Skeletal muscle tissue (tissue), 4 donors: Measurements from ENCODE around the gene EREG. TPM values are rescaled to one million over a fixed set of nuclear protein-coding genes. Genes with fewer than 3 reads are reported as not detected.

ENCODE experiments used
- H3K27ac ChIP-seq: one replicate; pipeline ENCODE4 v1.7.0; 2013; ENCODE audit warnings: mild to moderate bottlenecking, low read depth, low read length, inconsistent platforms
- H3K27me3 ChIP-seq, 3 donors: one replicate each; pipeline ENCODE4 v1.7.0; 2013; ENCODE audit warnings: low read length in 3 of 3; ENCODE audit not compliant: control insufficient read depth in 3 of 3, insufficient read depth in 3 of 3
- H3K36me3 ChIP-seq, 3 donors: one replicate each; pipeline ENCODE4 v1.7.0; 2013; ENCODE audit warnings: low read length in 3 of 3; ENCODE audit not compliant: control insufficient read depth in 3 of 3, insufficient read depth in 3 of 3
- H3K4me1 ChIP-seq, 3 donors: one replicate each; pipeline ENCODE4 v1.7.0; 2013; ENCODE audit warnings: low read length in 3 of 3, mild to moderate bottlenecking in 3 of 3; ENCODE audit not compliant: control insufficient read depth in 3 of 3, insufficient read depth in 3 of 3
- H3K4me3 ChIP-seq, 3 donors: one replicate each; pipeline ENCODE4 v1.7.0; 2013; ENCODE audit warnings: low read length in 3 of 3
- H3K9ac ChIP-seq, 3 donors: one replicate each; pipeline ENCODE4 v1.7.0; 2013; ENCODE audit warnings: low read length in 3 of 3, mild to moderate bottlenecking in 3 of 3, moderate library complexity in 2 of 3, low read depth in 1 of 3
- H3K9me3 ChIP-seq, 3 donors: one replicate each; pipeline ENCODE4 v1.7.0; 2013; ENCODE audit warnings: low read length in 3 of 3; ENCODE audit not compliant: control insufficient read depth in 3 of 3
- total RNA-seq: library from RNA; depleted of rRNA; stranded (reverse); fragments of >200 nt; gene quantifications from one replicate; pipeline ENCODE4 v1.2.3, GENCODE V29; 2014
- donor health status: Osteomylitis.

Gene EREG
- not detected for total RNA-seq

- Histone ChIP-seq H3K9me3 (no peaks in the 10 kb centered on the region), H3K4me3 (peak within 1 kb of the TSS; percentile 27 to 59 (median 59)), H3K36me3 (no peaks in the 10 kb centered on the region), H3K27me3 (peaks cover 9 to 17% (median 10%) of the 10 kb centered on the region in 3 donors), H3K9ac (peak within 1 kb of the TSS in 1 of 3 donors; percentile 33), H3K4me1 (peaks cover 9 to 12% (median 10%) of the 10 kb centered on the region in 3 donors), H3K27ac (no peak within 1 kb of the TSS)
Measured at GRCh38 chr4:74364652-74365491, at the start of gene EREG. TSS of gene EREG (plus strand) at chr4:74365145. CDS start at chr4:74365309, 164 bp downstream.

- Histone ChIP-seq H3K4me3 (no peak overlapping the region), H3K4me1 (no peaks in the 10 kb centered on the region), H3K27me3 (no peaks in the 10 kb centered on the region), H3K36me3 (no peaks in the 10 kb centered on the region), H3K27ac (no peak overlapping the region), H3K9me3 (no peaks in the 10 kb centered on the region), H3K9ac (no peak overlapping the region)
Measured at GRCh38 chr4:74315376-74315775, 49.6 kb upstream of the EREG start.

- H3K9ac ChIP-seq, result no peak overlapping the region
- no peak overlapping the region for H3K27ac ChIP-seq
- H3K4me3 ChIP-seq, result no peak overlapping the region
- H3K4me1 ChIP-seq, result no peaks in the 10 kb centered on the region
- H3K27me3 ChIP-seq, result peaks cover 0 to 3% (median 0%) of the 10 kb centered on the region in 3 donors
- no peaks in the 10 kb centered on the region for H3K9me3 ChIP-seq
- H3K36me3 ChIP-seq, result no peaks in the 10 kb centered on the region
Measured at GRCh38 chr4:74316397-74316796, 48.5 kb upstream of the EREG start.

- Histone ChIP-seq H3K4me3 (no peak overlapping the region), H3K27me3 (peaks cover 0 to 3% (median 0%) of the 10 kb centered on the region in 3 donors), H3K36me3 (no peaks in the 10 kb centered on the region), H3K9me3 (no peaks in the 10 kb centered on the region), H3K4me1 (no peaks in the 10 kb centered on the region), H3K9ac (no peak overlapping the region), H3K27ac (no peak overlapping the region)
Measured at GRCh38 chr4:74317616-74318246, 47.2 kb upstream of the EREG start.

GRCh38 chr4:74318276-74318675, 46.7 kb upstream of the EREG start:
- H3K4me3 ChIP-seq, result no peak overlapping the region
- H3K36me3 ChIP-seq, result no peaks in the 10 kb centered on the region
- H3K27ac ChIP-seq, result no peak overlapping the region
- no peak overlapping the region for H3K9ac ChIP-seq
- peaks cover 0 to 6% (median 0%) of the 10 kb centered on the region in 3 donors for H3K27me3 ChIP-seq
- H3K9me3 ChIP-seq, result no peaks in the 10 kb centered on the region
- H3K4me1 ChIP-seq, result no peaks in the 10 kb centered on the region

GRCh38 chr4:74319470-74319869, 45.5 kb upstream of the EREG start:
- Histone ChIP-seq H3K9ac (no peak overlapping the region), H3K9me3 (no peaks in the 10 kb centered on the region), H3K4me1 (no peaks in the 10 kb centered on the region), H3K27me3 (peaks cover 0 to 6% (median 0%) of the 10 kb centered on the region in 3 donors), H3K36me3 (no peaks in the 10 kb centered on the region), H3K27ac (no peak overlapping the region), H3K4me3 (no peak overlapping the region)

GRCh38 chr4:74320559-74321118, 44.3 kb upstream of the EREG start:
- H3K4me3 ChIP-seq, result no peak overlapping the region
- no peaks in the 10 kb centered on the region for H3K9me3 ChIP-seq
- no peak overlapping the region for H3K27ac ChIP-seq
- peaks cover 0 to 6% (median 0%) of the 10 kb centered on the region in 3 donors for H3K27me3 ChIP-seq
- H3K9ac ChIP-seq, result no peak overlapping the region
- no peaks in the 10 kb centered on the region for H3K4me1 ChIP-seq
- H3K36me3 ChIP-seq, result no peaks in the 10 kb centered on the region

- no peak overlapping the region for H3K27ac ChIP-seq
- no peaks in the 10 kb centered on the region for H3K36me3 ChIP-seq
- H3K27me3 ChIP-seq, result peaks cover 0 to 6% (median 0%) of the 10 kb centered on the region in 3 donors
- no peaks in the 10 kb centered on the region for H3K9me3 ChIP-seq
- H3K4me3 ChIP-seq, result no peak overlapping the region
- no peaks in the 10 kb centered on the region for H3K4me1 ChIP-seq
- no peak overlapping the region for H3K9ac ChIP-seq
Measured at GRCh38 chr4:74322301-74322700, 42.6 kb upstream of the EREG start.

GRCh38 chr4:74323663-74324062, 41.3 kb upstream of the EREG start:
- Histone ChIP-seq H3K9me3 (no peaks in the 10 kb centered on the region), H3K36me3 (no peaks in the 10 kb centered on the region), H3K4me3 (no peak overlapping the region), H3K4me1 (no peaks in the 10 kb centered on the region), H3K27ac (no peak overlapping the region), H3K9ac (no peak overlapping the region), H3K27me3 (peaks cover 0 to 6% (median 0%) of the 10 kb centered on the region in 3 donors)

- Histone ChIP-seq H3K4me1 (no peaks in the 10 kb centered on the region), H3K36me3 (no peaks in the 10 kb centered on the region), H3K27me3 (peaks cover 0 to 6% (median 0%) of the 10 kb centered on the region in 3 donors), H3K27ac (no peak overlapping the region), H3K4me3 (no peak overlapping the region), H3K9ac (no peak overlapping the region), H3K9me3 (no peaks in the 10 kb centered on the region)
Measured at GRCh38 chr4:74324262-74324661, 40.7 kb upstream of the EREG start.
